HFF-Myc (cell line): ENCODE data around the gene RHCG.

Experiments used
- DNase-seq: peaks from one replicate; pipeline ENCODE4 v3.0.0-alpha.2; 2011; ENCODE audit warnings: low read depth; ENCODE audit errors: extremely low read depth
- H3K4me3 ChIP-seq: replicated peaks from 2 replicates; pipeline ENCODE4 v1.5.1; 2011; ENCODE audit warnings: low read depth, mild to moderate bottlenecking, control low read depth, low read length
- TF ChIP-seq, protein P1 (sequence below): IDR thresholded peaks from 2 replicates; pipeline ENCODE4 v1.5.1; 2012; ENCODE audit warnings: mild to moderate bottlenecking, low read depth, low read length, control low read depth; ENCODE audit errors: missing control alignments

RHCG gene

DNA sequence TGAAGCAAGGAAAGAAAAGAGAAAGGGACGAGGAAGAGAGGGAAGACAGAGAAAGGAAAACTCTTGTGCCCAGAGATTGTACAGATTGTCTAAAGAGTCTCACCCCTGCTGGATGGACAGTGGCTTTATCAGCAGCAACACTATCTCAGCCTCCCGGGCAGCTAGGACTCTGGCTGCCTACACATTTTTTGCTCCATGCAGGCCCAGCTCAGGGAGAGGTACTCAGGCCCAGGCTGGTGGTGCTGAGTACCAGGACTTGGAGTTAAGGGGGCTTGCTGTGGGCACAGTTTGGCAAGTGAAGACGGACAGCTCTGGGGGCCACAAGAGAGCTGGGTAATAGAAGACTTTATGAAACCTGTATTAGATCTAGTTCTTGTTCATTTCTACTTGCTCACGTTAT lies 19.1 kb upstream of the RHCG start:
- DNase-seq = no peak
- no peak overlapping the region for H3K4me3 ChIP-seq
- TF ChIP-seq, protein P1, sequence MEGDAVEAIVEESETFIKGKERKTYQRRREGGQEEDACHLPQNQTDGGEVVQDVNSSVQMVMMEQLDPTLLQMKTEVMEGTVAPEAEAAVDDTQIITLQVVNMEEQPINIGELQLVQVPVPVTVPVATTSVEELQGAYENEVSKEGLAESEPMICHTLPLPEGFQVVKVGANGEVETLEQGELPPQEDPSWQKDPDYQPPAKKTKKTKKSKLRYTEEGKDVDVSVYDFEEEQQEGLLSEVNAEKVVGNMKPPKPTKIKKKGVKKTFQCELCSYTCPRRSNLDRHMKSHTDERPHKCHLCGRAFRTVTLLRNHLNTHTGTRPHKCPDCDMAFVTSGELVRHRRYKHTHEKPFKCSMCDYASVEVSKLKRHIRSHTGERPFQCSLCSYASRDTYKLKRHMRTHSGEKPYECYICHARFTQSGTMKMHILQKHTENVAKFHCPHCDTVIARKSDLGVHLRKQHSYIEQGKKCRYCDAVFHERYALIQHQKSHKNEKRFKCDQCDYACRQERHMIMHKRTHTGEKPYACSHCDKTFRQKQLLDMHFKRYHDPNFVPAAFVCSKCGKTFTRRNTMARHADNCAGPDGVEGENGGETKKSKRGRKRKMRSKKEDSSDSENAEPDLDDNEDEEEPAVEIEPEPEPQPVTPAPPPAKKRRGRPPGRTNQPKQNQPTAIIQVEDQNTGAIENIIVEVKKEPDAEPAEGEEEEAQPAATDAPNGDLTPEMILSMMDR = no peak

DNA sequence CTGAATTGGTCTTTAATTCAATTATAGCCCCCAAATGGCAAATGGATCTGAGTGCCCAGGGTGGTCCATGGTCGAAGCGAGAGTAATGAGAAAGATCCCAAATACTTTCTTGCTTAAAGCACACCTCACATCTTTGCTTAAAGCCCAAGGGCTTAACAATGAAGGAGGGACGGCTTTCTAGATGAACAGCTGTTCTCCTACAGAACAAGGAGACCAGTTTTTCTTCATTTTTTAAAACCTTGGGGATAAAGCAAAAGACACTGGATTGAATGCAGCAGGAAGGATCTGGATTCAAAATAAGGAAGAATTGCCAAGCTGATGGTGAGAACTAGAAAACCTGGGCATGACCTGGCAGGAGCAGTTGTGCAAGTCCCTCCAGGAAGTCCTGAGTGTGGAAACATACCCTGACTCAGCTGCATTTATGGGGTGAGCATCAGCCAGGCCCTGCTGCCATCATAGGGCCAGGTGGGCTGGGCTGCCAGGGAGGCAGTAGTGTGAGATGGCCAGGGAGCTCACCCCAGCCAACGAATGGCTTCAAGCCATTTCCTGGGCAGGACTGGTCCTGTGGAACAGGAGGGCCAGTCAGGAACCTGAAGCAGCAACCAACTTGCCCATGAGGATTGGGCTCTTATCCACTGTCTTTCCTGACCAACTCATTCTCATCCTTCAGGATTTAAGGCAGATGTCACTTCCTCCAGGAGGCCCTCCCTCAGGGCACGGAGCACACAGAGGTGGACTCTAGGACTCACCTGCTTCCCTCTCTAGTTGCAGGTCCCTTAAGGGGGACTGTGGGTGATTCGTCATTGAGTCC lies 18.4 kb upstream of the RHCG start:
- DNase-seq = no peak
- TF ChIP-seq, protein P1 = no peak
- H3K4me3 ChIP-seq = no peak overlapping the region

DNA sequence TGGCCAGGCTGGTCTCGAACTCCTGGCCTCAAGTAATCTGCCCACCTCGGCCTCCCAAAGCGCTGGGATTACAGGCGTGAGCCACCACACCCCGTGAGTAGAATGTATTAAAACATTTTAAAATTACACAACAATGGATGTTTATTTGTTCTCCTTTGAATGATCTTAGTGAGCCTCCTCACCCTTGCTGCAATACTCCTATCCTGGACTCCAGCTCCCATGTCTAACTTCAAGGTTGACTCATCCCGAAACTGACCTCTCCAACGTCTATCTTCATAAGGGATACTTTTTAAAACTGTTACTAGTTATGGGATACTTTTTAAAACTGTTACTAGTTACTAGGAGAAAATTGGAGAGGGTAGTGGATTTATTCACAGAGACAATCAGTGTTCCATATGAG lies 17.8 kb upstream of the RHCG start:
- TF ChIP-seq, protein P1 = no peak
- H3K4me3 ChIP-seq = no peak overlapping the region
- no peak for DNase-seq

DNA sequence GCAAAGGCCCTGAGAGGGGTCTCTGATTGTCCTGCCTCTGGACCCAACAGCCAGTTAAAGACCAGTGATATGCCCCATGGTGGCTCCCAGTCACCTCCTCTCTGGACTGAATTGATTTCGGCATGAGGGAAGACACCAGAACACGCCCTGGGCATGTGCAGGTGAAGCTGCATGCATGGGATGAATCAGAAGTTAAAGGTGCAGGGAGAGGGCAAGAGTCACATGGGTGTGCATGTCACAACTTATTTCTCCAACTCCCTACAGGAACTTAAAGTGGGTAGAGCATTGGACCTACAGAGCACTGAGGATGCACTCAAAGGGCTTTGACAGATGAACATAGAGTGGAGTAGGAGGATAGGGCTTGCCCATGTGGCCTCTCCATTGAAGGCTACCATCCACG lies 16.9 kb upstream of the RHCG start:
- no peak for DNase-seq
- TF ChIP-seq, protein P1 = no peak
- H3K4me3 ChIP-seq = no peak overlapping the region

DNA sequence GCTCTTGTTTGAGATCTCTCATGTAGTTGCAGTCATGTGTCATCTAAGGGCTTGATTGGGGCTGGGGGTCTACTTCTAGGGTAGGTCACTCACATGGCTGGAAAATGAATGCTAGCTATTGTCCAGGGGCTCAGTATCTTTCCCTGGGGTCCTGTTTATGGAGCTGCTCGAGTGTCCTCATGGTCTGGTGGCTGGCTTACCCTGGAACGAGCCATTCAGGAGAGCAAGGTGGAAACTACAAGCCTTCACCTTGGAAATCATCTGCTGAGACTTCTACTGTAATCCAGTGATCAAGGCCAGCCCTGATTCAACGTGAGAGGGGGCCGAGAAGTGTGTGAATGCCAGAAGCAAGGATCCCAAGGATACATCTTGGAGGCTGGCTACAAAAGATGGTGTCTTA lies 16.2 kb upstream of the RHCG start:
- TF ChIP-seq, protein P1 = no peak

DNA sequence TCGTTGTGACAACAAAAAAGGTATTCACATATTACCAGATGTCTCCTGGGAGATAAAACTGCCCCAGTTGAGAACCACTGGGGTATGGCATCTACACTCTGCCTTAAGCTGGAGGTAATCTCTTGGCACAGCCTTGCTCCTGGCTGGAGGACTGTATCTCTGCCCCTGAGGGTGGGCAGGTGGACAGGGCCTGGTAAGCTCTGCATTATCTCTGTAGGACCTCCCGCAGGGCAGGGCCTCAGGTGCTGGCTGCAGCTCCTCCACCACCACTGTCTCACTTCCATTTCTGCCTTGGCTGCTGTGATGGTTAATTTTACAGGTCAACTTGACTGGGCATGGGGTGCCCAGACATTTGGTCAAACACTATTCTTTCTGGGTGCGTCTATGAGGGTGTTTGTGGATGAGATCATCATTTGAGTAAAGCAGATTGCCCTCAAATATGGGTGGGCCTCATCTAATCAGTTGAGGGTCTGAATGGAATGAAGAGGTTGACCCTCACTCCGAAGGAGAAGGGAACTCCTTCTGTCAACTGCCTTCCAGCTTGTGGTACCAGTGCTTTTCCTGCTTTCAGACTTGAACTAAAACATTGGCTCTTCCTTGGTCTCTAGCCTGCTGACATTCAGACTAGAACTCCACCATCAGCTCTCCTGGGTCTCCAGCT lies 9.8 kb upstream of the RHCG start:
- no peak overlapping the region for H3K4me3 ChIP-seq
- TF ChIP-seq, protein P1 = no peak
- no peak for DNase-seq

More for the DNA sequence above, 16.2 kb upstream of the RHCG start:
- DNase-seq = no peak
- H3K4me3 ChIP-seq = no peak overlapping the region
